ENCODE measurements around the gene TRIM24. TPM values are rescaled to one million over a fixed set of nuclear protein-coding genes. Genes with fewer than 3 reads are reported as not detected.
A peak's percentile ranks its signal among the peaks of the same experiment; 100 is the strongest.

The TRIM24 gene
- total and polyA plus RNA-seq, 2 of the 13 experiments (the other 11 are each of a cell fraction or from before 2014, with no cell fraction given) = 100 to 106 TPM

DNA sequence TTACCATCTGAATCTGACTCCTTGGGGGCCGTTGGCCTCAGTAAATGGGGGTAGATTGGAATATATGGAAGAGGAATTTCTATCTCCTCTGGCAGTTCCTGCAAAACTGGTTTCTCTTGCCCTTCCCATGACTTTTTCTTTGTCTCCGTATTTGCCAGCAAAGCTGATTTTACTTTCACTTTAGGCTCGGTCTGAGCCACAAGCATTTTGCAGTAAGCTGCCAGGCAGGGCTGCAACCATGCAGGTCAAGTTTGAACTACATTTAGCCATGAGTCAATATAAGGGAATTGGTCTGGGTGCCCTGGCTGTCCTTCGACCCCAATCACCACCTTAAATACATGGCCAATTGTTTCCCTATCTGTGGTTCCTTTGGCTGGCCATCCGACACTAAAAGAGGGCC lies 104.3 kb downstream of the TRIM24 start (continued):
- TF ChIP-seq, protein P1, sequence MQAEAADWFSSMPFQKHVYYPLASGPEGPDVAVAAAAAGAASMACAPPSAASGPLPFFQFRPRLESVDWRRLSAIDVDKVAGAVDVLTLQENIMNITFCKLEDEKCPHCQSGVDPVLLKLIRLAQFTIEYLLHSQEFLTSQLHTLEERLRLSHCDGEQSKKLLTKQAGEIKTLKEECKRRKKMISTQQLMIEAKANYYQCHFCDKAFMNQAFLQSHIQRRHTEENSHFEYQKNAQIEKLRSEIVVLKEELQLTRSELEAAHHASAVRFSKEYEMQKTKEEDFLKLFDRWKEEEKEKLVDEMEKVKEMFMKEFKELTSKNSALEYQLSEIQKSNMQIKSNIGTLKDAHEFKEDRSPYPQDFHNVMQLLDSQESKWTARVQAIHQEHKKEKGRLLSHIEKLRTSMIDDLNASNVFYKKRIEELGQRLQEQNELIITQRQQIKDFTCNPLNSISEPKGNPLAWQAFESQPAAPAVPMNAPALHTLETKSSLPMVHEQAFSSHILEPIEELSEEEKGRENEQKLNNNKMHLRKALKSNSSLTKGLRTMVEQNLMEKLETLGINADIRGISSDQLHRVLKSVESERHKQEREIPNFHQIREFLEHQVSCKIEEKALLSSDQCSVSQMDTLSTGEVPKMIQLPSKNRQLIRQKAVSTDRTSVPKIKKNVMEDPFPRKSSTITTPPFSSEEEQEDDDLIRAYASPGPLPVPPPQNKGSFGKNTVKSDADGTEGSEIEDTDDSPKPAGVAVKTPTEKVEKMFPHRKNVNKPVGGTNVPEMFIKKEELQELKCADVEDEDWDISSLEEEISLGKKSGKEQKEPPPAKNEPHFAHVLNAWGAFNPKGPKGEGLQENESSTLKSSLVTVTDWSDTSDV (CRISPR knock-in tag; IDR thresholded peaks at IDR 0.05) = no peak
- TF ChIP-seq ZNF17 (CRISPR knock-in tag; IDR thresholded peaks at IDR 0.05) (no peak), AKAP8 (CRISPR knock-in tag; IDR thresholded peaks at IDR 0.05) (no peak; the same call in 1 of the 2 replicates), ZNF235 (CRISPR knock-in tag; IDR thresholded peaks at IDR 0.05; ENCODE audit: borderline replicate concordance) (no peak), ZNF350 (CRISPR knock-in tag; IDR thresholded peaks at IDR 0.05; ENCODE audit: borderline replicate concordance, low read depth) (no peak)
- TF ChIP-seq, protein P2, sequence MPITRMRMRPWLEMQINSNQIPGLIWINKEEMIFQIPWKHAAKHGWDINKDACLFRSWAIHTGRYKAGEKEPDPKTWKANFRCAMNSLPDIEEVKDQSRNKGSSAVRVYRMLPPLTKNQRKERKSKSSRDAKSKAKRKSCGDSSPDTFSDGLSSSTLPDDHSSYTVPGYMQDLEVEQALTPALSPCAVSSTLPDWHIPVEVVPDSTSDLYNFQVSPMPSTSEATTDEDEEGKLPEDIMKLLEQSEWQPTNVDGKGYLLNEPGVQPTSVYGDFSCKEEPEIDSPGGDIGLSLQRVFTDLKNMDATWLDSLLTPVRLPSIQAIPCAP (CRISPR knock-in tag; IDR thresholded peaks at IDR 0.05; ENCODE audit: low read depth) = peak; percentile 84; the same call in 1 of the 2 replicates
- TF ChIP-seq, protein P3, sequence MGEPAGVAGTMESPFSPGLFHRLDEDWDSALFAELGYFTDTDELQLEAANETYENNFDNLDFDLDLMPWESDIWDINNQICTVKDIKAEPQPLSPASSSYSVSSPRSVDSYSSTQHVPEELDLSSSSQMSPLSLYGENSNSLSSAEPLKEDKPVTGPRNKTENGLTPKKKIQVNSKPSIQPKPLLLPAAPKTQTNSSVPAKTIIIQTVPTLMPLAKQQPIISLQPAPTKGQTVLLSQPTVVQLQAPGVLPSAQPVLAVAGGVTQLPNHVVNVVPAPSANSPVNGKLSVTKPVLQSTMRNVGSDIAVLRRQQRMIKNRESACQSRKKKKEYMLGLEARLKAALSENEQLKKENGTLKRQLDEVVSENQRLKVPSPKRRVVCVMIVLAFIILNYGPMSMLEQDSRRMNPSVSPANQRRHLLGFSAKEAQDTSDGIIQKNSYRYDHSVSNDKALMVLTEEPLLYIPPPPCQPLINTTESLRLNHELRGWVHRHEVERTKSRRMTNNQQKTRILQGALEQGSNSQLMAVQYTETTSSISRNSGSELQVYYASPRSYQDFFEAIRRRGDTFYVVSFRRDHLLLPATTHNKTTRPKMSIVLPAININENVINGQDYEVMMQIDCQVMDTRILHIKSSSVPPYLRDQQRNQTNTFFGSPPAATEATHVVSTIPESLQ (CRISPR knock-in tag; conservative IDR thresholded peaks at IDR 0.05) = no peak
